Activated CD4-positive, alpha-beta T cell treated with anti-CD3 and anti-CD28 coated beads, Interleukin-2, amount 10 ng/mL, durations not matched to agents 7 days and 5 days (primary cell): ENCODE measurements around the gene REXO5. TPM values are rescaled to one million over a fixed set of nuclear protein-coding genes. Genes with fewer than 3 reads are reported as not detected.

Source experiments
- CTCF ChIA-PET: fragments of 350-600 bp; sonication (Branson Sonifier 250); formaldehyde crosslinking; loops from one replicate; lab custom pipeline; 2021; ENCODE audit warnings: antibody characterized with exemption; lab: Charles Lee
- POLR2A ChIA-PET: fragments of 350-600 bp; sonication (Branson Sonifier 250); formaldehyde crosslinking; loops from one replicate; lab custom pipeline; 2021; ENCODE audit warnings: antibody characterized with exemption; lab: Charles Lee
- DNase-seq: peaks from one replicate; pipeline ENCODE4 v3.0.0-alpha.2; 2020
- H3K27ac Mint-ChIP-seq: one replicate; pipeline ENCODE4 v1.8.0; 2021; ENCODE audit warnings: mild to moderate bottlenecking, moderate library complexity, mixed read lengths
- H3K27me3 Mint-ChIP-seq: one replicate; pipeline ENCODE4 v1.8.0; 2021; ENCODE audit warnings: mixed read lengths
- H3K36me3 Mint-ChIP-seq: one replicate; pipeline ENCODE4 v1.8.0; 2021; ENCODE audit warnings: low read depth, mixed read lengths
- H3K4me1 Mint-ChIP-seq: one replicate; pipeline ENCODE4 v1.8.0; 2021; ENCODE audit warnings: mixed read lengths
- H3K4me3 Mint-ChIP-seq: one replicate; pipeline ENCODE4 v1.8.0; 2021; ENCODE audit warnings: mild to moderate bottlenecking, moderate library complexity, mixed read lengths
- H3K9me3 Mint-ChIP-seq: one replicate; pipeline ENCODE4 v1.8.0; 2021; ENCODE audit warnings: mixed read lengths
- total RNA-seq, 2 experiments: library from RNA; stranded (reverse); gene quantifications; one replicate each; pipeline ENCODE4 v1.2.3, GENCODE V29; 2021

The REXO5 gene
- total RNA-seq, 2 experiments from 2014 or later: 9.8 to 11.0 TPM

GRCh38 chr16:20870122-20870820 is 63.9 kb downstream of the REXO5 start:
- no peak overlapping the region for H3K27ac Mint-ChIP-seq
- DNase-seq: no peak
- CTCF ChIA-PET: no interaction called here
- no peaks in the 10 kb centered on the region for H3K9me3 Mint-ChIP-seq
- peaks cover 20% of the 10 kb centered on the region for H3K36me3 Mint-ChIP-seq
- H3K4me3 Mint-ChIP-seq: no peak overlapping the region
- POLR2A ChIA-PET: no interaction called here
- H3K4me1 Mint-ChIP-seq: peaks cover 69% of the 10 kb centered on the region
- no peaks in the 10 kb centered on the region for H3K27me3 Mint-ChIP-seq

- no peak for DNase-seq
- Mint-ChIP-seq H3K27ac (no peak overlapping the region), H3K4me1 (peaks cover 67% of the 10 kb centered on the region), H3K4me3 (no peak overlapping the region), H3K36me3 (peaks cover 23% of the 10 kb centered on the region), H3K27me3 (no peaks in the 10 kb centered on the region), H3K9me3 (no peaks in the 10 kb centered on the region)
- ChIA-PET POLR2A (no interaction called here), CTCF (no interaction called here)
These were observed 64.9 kb downstream of the REXO5 start for GRCh38 chr16:20871258-20871657.

- peaks cover 2% of the 10 kb centered on the region for H3K9me3 Mint-ChIP-seq
- POLR2A ChIA-PET: no interaction called here
- peak overlapping the region; percentile 63 for H3K27ac Mint-ChIP-seq
- H3K4me1 Mint-ChIP-seq: peaks cover 65% of the 10 kb centered on the region
- CTCF ChIA-PET: interaction anchor here (0.6 kb wide), 1 partner anchor 102 kb away, joined by 3 read pairs; no protein-coding TSS in a partner anchor
- H3K4me3 Mint-ChIP-seq: no peak overlapping the region
- no peaks in the 10 kb centered on the region for H3K27me3 Mint-ChIP-seq
- DNase-seq: no peak
- H3K36me3 Mint-ChIP-seq: peaks cover 22% of the 10 kb centered on the region
These were observed 65.9 kb downstream of the REXO5 start for GRCh38 chr16:20871941-20872815.

- Mint-ChIP-seq H3K27ac (peak overlapping the region; percentile 95), H3K27me3 (no peaks in the 10 kb centered on the region), H3K4me1 (peaks cover 69% of the 10 kb centered on the region), H3K4me3 (peak overlapping the region; percentile 59), H3K9me3 (peaks cover 2% of the 10 kb centered on the region), H3K36me3 (peaks cover 23% of the 10 kb centered on the region)
- CTCF ChIA-PET: interaction anchor here (0.6 kb wide), 1 partner anchor 101 kb away, joined by 3 read pairs; no protein-coding TSS in a partner anchor
- DNase-seq: no peak
- POLR2A ChIA-PET: interaction anchor here (0.9 kb wide), 1 partner anchor 69 kb away, joined by 3 read pairs; no protein-coding TSS in a partner anchor
These were observed 67.0 kb downstream of the REXO5 start for GRCh38 chr16:20873331-20873730.

- DNase-seq: no peak
- ChIA-PET POLR2A (interaction anchor here (0.7 to 1.4 kb wide), 2 partner anchors 25 to 64 kb away, joined by 3 to 7 read pairs; no protein-coding TSS in a partner anchor), CTCF (interaction anchor here (1.0 to 2.2 kb wide), 6 partner anchors 8 to 126 kb away, joined by 3 to 10 read pairs (median 4); no protein-coding TSS in a partner anchor)
- Mint-ChIP-seq H3K27ac (peak overlapping the region; percentile 95), H3K4me3 (peak overlapping the region; percentile 59), H3K4me1 (peaks cover 76% of the 10 kb centered on the region), H3K27me3 (no peaks in the 10 kb centered on the region), H3K36me3 (peaks cover 27% of the 10 kb centered on the region), H3K9me3 (peaks cover 2% of the 10 kb centered on the region)
These were observed 67.8 kb downstream of the REXO5 start for GRCh38 chr16:20874088-20874581.

- CTCF ChIA-PET: interaction anchor here (0.7 to 2.2 kb wide), 7 partner anchors 10 to 1105 kb away, joined by 3 to 10 read pairs (median 4); no protein-coding TSS in a partner anchor
- Mint-ChIP-seq H3K4me1 (peaks cover 77% of the 10 kb centered on the region), H3K9me3 (peaks cover 2% of the 10 kb centered on the region), H3K4me3 (peak overlapping the region; percentile 11), H3K27me3 (no peaks in the 10 kb centered on the region), H3K36me3 (peaks cover 28% of the 10 kb centered on the region), H3K27ac (peak overlapping the region; percentile 95)
- POLR2A ChIA-PET: interaction anchor here (0.7 to 1.4 kb wide), 3 partner anchors 13 to 280 kb away, joined by 3 to 7 read pairs (median 4); no protein-coding TSS in a partner anchor
- no peak for DNase-seq
These were observed 69.0 kb downstream of the REXO5 start for GRCh38 chr16:20875355-20875650.

GRCh38 chr16:20878682-20879147 is 72.4 kb downstream of the REXO5 start:
- Mint-ChIP-seq H3K27ac (peak overlapping the region; percentile 3), H3K36me3 (peaks cover 25% of the 10 kb centered on the region), H3K4me1 (peaks cover 60% of the 10 kb centered on the region), H3K27me3 (no peaks in the 10 kb centered on the region), H3K4me3 (no peak overlapping the region), H3K9me3 (peaks cover 2% of the 10 kb centered on the region)
- CTCF ChIA-PET: interaction anchor here (0.6 to 1.2 kb wide), 3 partner anchors 13 to 117 kb away, joined by 3 read pairs; no protein-coding TSS in a partner anchor
- no peak for DNase-seq
- POLR2A ChIA-PET: no interaction called here

- H3K4me3 Mint-ChIP-seq: no peak overlapping the region
- peaks cover 29% of the 10 kb centered on the region for H3K36me3 Mint-ChIP-seq
- H3K4me1 Mint-ChIP-seq: peaks cover 59% of the 10 kb centered on the region
- H3K27me3 Mint-ChIP-seq: no peaks in the 10 kb centered on the region
- POLR2A ChIA-PET: no interaction called here
- CTCF ChIA-PET: interaction anchor here (0.5 to 1.2 kb wide), 4 partner anchors 10 to 117 kb away, joined by 3 to 5 read pairs (median 3); no protein-coding TSS in a partner anchor
- peaks cover 2% of the 10 kb centered on the region for H3K9me3 Mint-ChIP-seq
- H3K27ac Mint-ChIP-seq: peak overlapping the region; percentile 3
- DNase-seq: no peak
These were observed 73.1 kb downstream of the REXO5 start for GRCh38 chr16:20879175-20880040.

- POLR2A ChIA-PET: no interaction called here
- Mint-ChIP-seq H3K4me3 (no peak overlapping the region), H3K27me3 (no peaks in the 10 kb centered on the region), H3K27ac (no peak overlapping the region), H3K9me3 (peaks cover 2% of the 10 kb centered on the region), H3K36me3 (peaks cover 34% of the 10 kb centered on the region), H3K4me1 (peaks cover 56% of the 10 kb centered on the region)
- CTCF ChIA-PET: interaction anchor here (0.6 to 1.1 kb wide), 3 partner anchors 9 to 1358 kb away, joined by 3 to 4 read pairs (median 3); no protein-coding TSS in a partner anchor
- DNase-seq: no peak
These were observed 74.7 kb downstream of the REXO5 start for GRCh38 chr16:20880867-20881502.

GRCh38 chr16:20881503-20881878 is 75.2 kb downstream of the REXO5 start:
- Mint-ChIP-seq H3K9me3 (peaks cover 2% of the 10 kb centered on the region), H3K27me3 (no peaks in the 10 kb centered on the region), H3K4me1 (peaks cover 51% of the 10 kb centered on the region), H3K4me3 (no peak overlapping the region), H3K27ac (no peak overlapping the region), H3K36me3 (peaks cover 33% of the 10 kb centered on the region)
- DNase-seq: no peak
- ChIA-PET POLR2A (no interaction called here), CTCF (interaction anchor here (0.6 to 1.1 kb wide), 3 partner anchors 9 to 1357 kb away, joined by 3 to 4 read pairs (median 3); no protein-coding TSS in a partner anchor)

- no peak for DNase-seq
- H3K4me1 Mint-ChIP-seq: peaks cover 38% of the 10 kb centered on the region
- ChIA-PET POLR2A (no interaction called here), CTCF (interaction anchor here (0.9 to 1.3 kb wide), 3 partner anchors 11 to 71 kb away, joined by 3 read pairs; no protein-coding TSS in a partner anchor)
- no peaks in the 10 kb centered on the region for H3K27me3 Mint-ChIP-seq
- no peak overlapping the region for H3K4me3 Mint-ChIP-seq
- no peaks in the 10 kb centered on the region for H3K9me3 Mint-ChIP-seq
- H3K27ac Mint-ChIP-seq: no peak overlapping the region
- peaks cover 35% of the 10 kb centered on the region for H3K36me3 Mint-ChIP-seq
These were observed 77.4 kb downstream of the REXO5 start for GRCh38 chr16:20883554-20884239.
